DOHH2 (cell line): Measurements from ENCODE around the gene GDF9.

Source experiments
- EZH2phosphoT487 ChIP-seq: fragments of 200-600 bp; sonication (generic); IDR thresholded peaks from 2 replicates; pipeline ENCODE4 v1.6.1; 2017; ENCODE audit warnings: borderline replicate concordance, mild to moderate bottlenecking, antibody characterized with exemption, low read length, moderate library complexity, mixed read lengths
- TF ChIP-seq, protein P1 (sequence below): fragments of 200-600 bp; sonication (generic); IDR thresholded peaks from one replicate; pipeline ENCODE4 v1.5.1; 2014; ENCODE audit warnings: antibody characterized with exemption, mild to moderate bottlenecking, low read depth, low read length; ENCODE audit not compliant: poor library complexity, severe bottlenecking

DNA sequence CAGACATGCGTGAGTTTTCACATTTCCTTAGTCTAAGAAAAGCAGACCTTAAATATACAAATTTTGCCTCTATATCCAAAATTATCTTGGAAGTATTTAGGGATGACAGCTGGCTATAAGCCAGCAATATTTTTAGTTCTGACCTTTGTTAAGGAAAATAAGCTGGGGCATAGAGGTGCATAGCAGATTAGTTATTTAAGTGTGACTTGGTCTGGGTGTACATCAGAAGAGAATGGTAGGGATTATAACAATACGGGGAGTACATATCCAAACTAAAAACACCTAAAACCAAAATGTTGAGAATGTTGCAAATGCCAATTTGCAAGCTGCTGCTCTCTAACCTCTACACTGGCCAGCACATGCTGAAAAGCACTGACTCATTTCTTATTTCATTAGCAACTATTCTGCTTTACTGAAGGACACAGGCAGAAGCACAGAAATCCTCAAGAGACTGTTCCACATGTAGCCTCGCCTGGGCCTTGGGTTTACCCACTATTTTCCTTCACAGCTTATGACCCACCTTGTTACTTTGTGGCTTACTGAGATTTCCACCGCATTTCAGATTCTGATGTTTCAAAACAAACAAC lies 29.5 kb upstream of the GDF9 start:
- TF ChIP-seq, protein P1, sequence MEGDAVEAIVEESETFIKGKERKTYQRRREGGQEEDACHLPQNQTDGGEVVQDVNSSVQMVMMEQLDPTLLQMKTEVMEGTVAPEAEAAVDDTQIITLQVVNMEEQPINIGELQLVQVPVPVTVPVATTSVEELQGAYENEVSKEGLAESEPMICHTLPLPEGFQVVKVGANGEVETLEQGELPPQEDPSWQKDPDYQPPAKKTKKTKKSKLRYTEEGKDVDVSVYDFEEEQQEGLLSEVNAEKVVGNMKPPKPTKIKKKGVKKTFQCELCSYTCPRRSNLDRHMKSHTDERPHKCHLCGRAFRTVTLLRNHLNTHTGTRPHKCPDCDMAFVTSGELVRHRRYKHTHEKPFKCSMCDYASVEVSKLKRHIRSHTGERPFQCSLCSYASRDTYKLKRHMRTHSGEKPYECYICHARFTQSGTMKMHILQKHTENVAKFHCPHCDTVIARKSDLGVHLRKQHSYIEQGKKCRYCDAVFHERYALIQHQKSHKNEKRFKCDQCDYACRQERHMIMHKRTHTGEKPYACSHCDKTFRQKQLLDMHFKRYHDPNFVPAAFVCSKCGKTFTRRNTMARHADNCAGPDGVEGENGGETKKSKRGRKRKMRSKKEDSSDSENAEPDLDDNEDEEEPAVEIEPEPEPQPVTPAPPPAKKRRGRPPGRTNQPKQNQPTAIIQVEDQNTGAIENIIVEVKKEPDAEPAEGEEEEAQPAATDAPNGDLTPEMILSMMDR, result no peak
- TF ChIP-seq EZH2phosphoT487, result no peak
